Small intestine (tissue), 16 donors: Measurements from ENCODE around the gene RHBDD1. TPM values are rescaled to one million over a fixed set of nuclear protein-coding genes. Genes with fewer than 3 reads are reported as not detected.
A peak's percentile ranks its signal among the peaks of the same experiment; 100 is the strongest.

ENCODE experiments used
- DNase-seq, 2 donors: peaks; one replicate each; pipeline versions ENCODE4 v3.0.0 to v3.0.0-alpha.2; 2013
- FAIRE-seq: peaks from 2 replicates; lab custom pipeline; 2012; peaks lifted over from hg19 to GRCh38; lab: Jason Lieb, UNC
- H3K27ac ChIP-seq, 3 donors: one replicate each; pipeline ENCODE4 v1.5.1; 2013; ENCODE audit warnings: low read length in 2 of 3, mild to moderate bottlenecking in 2 of 3, control low read depth in 1 of 3, inconsistent platforms in 1 of 3, low read depth in 1 of 3, moderate library complexity in 1 of 3
- H3K27me3 ChIP-seq, 3 donors: one replicate each; pipeline ENCODE4 v1.6.1; 2013; ENCODE audit warnings: low read length in 3 of 3, inconsistent platforms in 1 of 3; ENCODE audit not compliant: control insufficient read depth in 3 of 3, insufficient read depth in 3 of 3
- H3K36me3 ChIP-seq, 3 donors: one replicate each; pipeline ENCODE4 v1.6.1; 2013; ENCODE audit warnings: low read length in 3 of 3, inconsistent platforms in 1 of 3, low read depth in 1 of 3, mild to moderate bottlenecking in 1 of 3, moderate library complexity in 1 of 3; ENCODE audit not compliant: control insufficient read depth in 3 of 3, insufficient read depth in 2 of 3
- H3K4me1 ChIP-seq, 3 donors: one replicate each; pipeline ENCODE4 v1.6.1; 2013; ENCODE audit warnings: low read length in 2 of 3, inconsistent platforms in 1 of 3, low read depth in 1 of 3, mild to moderate bottlenecking in 1 of 3, moderate library complexity in 1 of 3; ENCODE audit not compliant: control insufficient read depth in 3 of 3, insufficient read depth in 2 of 3
- H3K4me3 ChIP-seq, 3 donors: one replicate each; pipeline ENCODE4 v1.5.1; 2013; ENCODE audit warnings: low read length in 3 of 3, control low read depth in 1 of 3, inconsistent platforms in 1 of 3, low read depth in 1 of 3, mild to moderate bottlenecking in 1 of 3, moderate library complexity in 1 of 3
- H3K9me3 ChIP-seq, 2 donors: one replicate each; pipeline ENCODE4 v1.6.1; 2013; ENCODE audit warnings: low read depth in 1 of 2, low read length in 1 of 2; ENCODE audit not compliant: control insufficient read depth in 2 of 2, insufficient read depth in 1 of 2
- WGBS, 3 donors: extraction: QIAGEN DNeasy Blood & Tissue Kit; methylation state at CpG; one replicate each; pipeline ENCODE4 v1.1.7; 2013; 5-methylcytosine and 5-hydroxymethylcytosine counted together
- long read RNA-seq, 10 donors: transcript quantifications; one replicate each; lab custom pipeline, GENCODE V29; 2026
- polyA plus RNA-seq, 4 donors: library from polyadenylated mRNA; stranded (reverse) in 3 of 4; unstranded in 1 of 4; fragments of 200-250 nt in 3 of 4; fragments of 120-200 nt in 1 of 4; gene quantifications; one replicate each; pipeline versions ENCODE4 v1.2.1 to v1.2.3, GENCODE V29; 2013
- donor health status: healthy with polysubstance abuse.
- donor health status: control.
- donor health status: control.
- donor health status: Bipolar disorder and iron deficiency.
- donor health status: healthy.

Gene RHBDD1, protein sequence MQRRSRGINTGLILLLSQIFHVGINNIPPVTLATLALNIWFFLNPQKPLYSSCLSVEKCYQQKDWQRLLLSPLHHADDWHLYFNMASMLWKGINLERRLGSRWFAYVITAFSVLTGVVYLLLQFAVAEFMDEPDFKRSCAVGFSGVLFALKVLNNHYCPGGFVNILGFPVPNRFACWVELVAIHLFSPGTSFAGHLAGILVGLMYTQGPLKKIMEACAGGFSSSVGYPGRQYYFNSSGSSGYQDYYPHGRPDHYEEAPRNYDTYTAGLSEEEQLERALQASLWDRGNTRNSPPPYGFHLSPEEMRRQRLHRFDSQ
- polyA plus RNA-seq, result 10 to 100 TPM in 2 of 4 donors, 1 to 10 TPM in 2; 3.1 to 23.4 (median 8.7) TPM
- long read RNA-seq, donor 1, result 0 reads
- long read RNA-seq, donor 2, full-length matches to known transcripts, result 1 of 1 reads
- long read RNA-seq, donor 2, partial matches to known transcripts, result 0 of 1 reads
- long read RNA-seq, donor 2, other reads (novel, unspliced or antisense), result 0 of 1 reads
- long read RNA-seq, donor 3, partial matches to known transcripts, result 0 of 1 reads
- long read RNA-seq, donor 3, other reads (novel, unspliced or antisense), result 0 of 1 reads
- long read RNA-seq, donor 4, result 0 reads
- long read RNA-seq, donor 5, result 0 reads
- long read RNA-seq, donor 6, partial matches to known transcripts, result 13 of 14 reads
- long read RNA-seq, donor 6, other reads (novel, unspliced or antisense), result 0 of 14 reads
- long read RNA-seq, donor 7, result 0 reads
- long read RNA-seq, donor 8, result 0 reads
- long read RNA-seq, donor 9, result 0 reads
- long read RNA-seq, donor 10, full-length matches to known transcripts, result 2 of 2 reads
- long read RNA-seq, donor 10, partial matches to known transcripts, result 0 of 2 reads
- long read RNA-seq, donor 10, other reads (novel, unspliced or antisense), result 0 of 2 reads

DNA sequence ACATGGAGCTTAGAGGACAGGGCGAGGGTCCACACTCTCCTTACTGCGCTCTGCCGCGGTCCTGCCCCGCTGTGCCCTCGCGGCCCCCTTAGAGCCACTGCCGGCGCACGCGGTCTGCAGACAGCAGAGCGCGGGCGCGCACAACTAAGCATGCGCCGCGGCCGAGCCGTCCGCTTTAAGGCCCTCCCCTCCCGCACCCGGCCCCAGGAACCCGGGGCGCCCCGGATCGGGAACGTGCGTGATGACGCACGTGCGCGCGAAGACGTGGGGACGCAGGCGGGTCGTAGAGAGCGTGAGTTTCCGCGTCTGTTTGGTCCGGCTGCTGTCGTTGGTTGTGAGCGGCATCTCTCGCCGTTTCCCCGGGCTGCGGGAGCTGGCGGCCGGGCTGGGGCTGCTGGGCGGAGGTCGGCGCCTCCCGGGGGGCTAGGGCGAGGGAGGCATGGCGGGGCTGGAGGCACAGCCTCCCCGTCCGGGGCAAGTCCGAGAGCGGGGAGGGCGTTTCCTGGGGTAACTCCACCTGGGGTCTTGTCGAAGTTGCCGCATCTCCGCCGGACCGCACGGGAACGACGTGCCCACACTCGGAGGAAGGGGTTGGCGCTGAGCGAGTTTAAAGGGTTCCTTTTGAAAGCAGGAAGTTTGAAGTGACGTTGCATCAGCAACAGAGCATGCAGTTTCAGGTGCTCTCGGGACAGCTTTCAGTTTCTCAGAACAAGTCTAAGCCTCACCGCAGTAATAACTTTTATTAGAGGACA, at the start of gene RHBDD1:
Gene RHBDD1, plus strand, starts transcription at position 259 of the 752 bp plus-strand sequence. CDS start 28,640 bp downstream, outside the sequence.
- Histone ChIP-seq H3K4me1 (peaks cover 2 to 16% (median 14%) of the 10 kb centered on the region in 3 donors), H3K9me3 (peaks cover 0 to 3% of the 10 kb centered on the region in 2 donors), H3K27ac (peak within 1 kb of the TSS; percentile 98 to 100 (median 99)), H3K27me3 (no peaks in the 10 kb centered on the region), H3K36me3 (no peaks in the 10 kb centered on the region), H3K4me3 (peak within 1 kb of the TSS; percentile 73 to 81 (median 74))
- FAIRE-seq, result no peak
- peak; percentile 97 to 98 for DNase-seq
- 0 to 1% (median 0%) methylated on average over 65 to 75 of the region's 75 CpGs for WGBS, 3 donors

DNA sequence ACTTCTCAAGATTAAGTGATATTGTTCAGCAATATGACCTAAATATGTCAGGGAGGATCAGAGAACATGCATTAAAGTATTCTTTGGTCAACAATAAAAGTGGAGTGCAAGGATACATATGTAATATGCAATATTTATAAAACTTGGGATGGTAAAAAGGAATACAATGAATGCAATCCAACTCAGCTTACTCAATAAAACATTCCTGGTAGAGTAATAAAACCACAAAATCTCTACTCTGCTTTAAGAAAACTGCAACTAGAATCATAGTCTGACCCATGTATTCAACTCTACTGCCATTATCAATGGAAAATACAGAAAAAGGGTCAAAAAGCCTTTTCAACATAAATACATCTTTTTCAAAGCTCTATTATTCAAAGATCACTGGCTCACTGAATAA, 47.8 kb upstream of the RHBDD1 start:
- H3K4me1 ChIP-seq, result peaks cover 2 to 23% (median 5%) of the 10 kb centered on the region in 3 donors
- H3K9me3 ChIP-seq, result peaks cover 0 to 3% of the 10 kb centered on the region in 2 donors
- FAIRE-seq (no peak), DNase-seq (no peak)
- peaks cover 0 to 6% (median 0%) of the 10 kb centered on the region in 3 donors for H3K36me3 ChIP-seq
- H3K27me3 ChIP-seq, result no peaks in the 10 kb centered on the region
- H3K27ac ChIP-seq, result no peak overlapping the region
- no peak overlapping the region for H3K4me3 ChIP-seq

DNA sequence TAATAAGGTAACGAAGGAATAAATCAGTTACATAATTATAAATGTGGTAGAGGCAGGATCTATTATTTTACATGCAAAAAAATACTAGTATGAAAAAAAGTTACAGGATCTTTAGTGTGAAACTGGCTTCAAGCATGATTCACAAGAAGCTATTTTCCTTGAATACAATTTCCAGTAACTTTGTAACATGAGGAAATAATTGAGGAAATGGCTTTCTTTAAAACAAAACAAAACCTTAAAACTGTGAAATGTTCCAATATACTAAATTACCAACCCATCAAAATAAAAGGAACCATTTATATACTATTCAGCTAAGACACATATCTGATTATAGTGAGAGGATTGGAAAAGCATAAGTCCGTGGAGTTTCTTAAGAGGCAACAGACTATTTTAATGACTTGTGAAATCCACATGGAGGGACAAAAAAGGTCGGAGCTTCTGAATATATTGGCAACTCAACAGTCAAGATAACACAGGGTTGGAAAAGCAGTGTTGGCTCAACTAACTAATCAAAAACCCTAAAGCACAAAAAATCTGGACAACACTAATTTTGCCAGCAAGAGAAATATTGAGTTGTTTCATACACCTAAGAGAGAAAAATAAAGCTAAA, 46.9 kb upstream of the RHBDD1 start:
- peaks cover 0 to 4% (median 0%) of the 10 kb centered on the region in 3 donors for H3K36me3 ChIP-seq
- H3K4me1 ChIP-seq, result peaks cover 2 to 23% (median 5%) of the 10 kb centered on the region in 3 donors
- no peaks in the 10 kb centered on the region for H3K9me3 ChIP-seq
- DNase-seq (no peak), FAIRE-seq (no peak)
- H3K27ac ChIP-seq, result peak overlapping the region in 1 of 3 donors; percentile 94
- 72 to 88% (median 85%) methylated on average over 3 of the region's 3 CpGs for WGBS, 3 donors
- H3K4me3 ChIP-seq, result no peak overlapping the region
- H3K27me3 ChIP-seq, result no peaks in the 10 kb centered on the region

DNA sequence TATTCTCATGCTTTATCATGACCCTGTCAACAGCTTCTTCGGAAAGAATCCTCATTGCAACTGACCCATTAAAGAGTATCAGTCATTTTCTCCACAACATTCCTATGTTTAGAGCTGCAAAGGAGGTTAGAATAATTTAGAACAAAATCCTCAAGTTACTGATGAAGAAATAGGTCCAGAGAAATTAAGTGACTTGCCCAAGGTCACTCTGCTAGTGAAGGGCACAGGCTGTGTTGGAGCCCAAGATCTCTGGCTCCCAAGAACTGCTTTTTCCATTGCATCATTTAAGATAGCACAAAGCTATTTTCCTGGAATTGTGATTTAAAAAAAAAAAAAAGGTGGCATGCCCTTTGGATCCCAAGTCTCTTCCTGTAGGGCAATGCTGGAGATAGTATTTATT, 45.8 kb upstream of the RHBDD1 start:
- DNase-seq (peak in 1 of 2 donors; percentile 74), FAIRE-seq (no peak)
- no peaks in the 10 kb centered on the region for H3K9me3 ChIP-seq
- peaks cover 2 to 23% (median 5%) of the 10 kb centered on the region in 3 donors for H3K4me1 ChIP-seq
- no peak overlapping the region for H3K4me3 ChIP-seq
- 81 to 90% (median 86%) methylated on average over 1 of the region's 1 CpG for WGBS, 3 donors
- peaks cover 0 to 8% (median 0%) of the 10 kb centered on the region in 3 donors for H3K36me3 ChIP-seq
- H3K27me3 ChIP-seq, result no peaks in the 10 kb centered on the region
- peak overlapping the region in 1 of 3 donors; percentile 94 for H3K27ac ChIP-seq

DNA sequence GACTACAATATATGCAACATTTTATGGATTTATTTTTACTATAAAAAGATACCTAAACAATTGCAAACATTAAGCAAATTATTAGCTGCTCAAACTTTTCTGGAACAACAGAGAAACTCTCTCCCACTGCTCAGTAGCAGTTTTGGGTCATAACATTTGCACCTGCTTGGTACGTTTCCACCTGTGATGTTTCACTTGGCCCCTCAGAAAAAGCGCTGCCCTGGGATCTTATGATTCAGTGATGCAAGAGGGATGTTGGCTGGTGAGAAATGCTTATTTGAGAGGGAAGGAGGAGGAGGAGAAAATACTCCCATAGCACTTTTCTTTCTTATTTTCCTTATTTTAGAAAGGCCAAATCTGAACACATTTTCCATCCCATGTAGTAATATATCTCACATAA, 45.4 kb upstream of the RHBDD1 start:
- WGBS, 3 donors, result 48 to 72% (median 58%) methylated on average over 2 of the region's 2 CpGs

GRCh38 chr2:226791056-226791486, 44.8 kb upstream of the RHBDD1 start:
- no peaks in the 10 kb centered on the region for H3K27me3 ChIP-seq
- H3K4me1 ChIP-seq, result peaks cover 2 to 33% (median 5%) of the 10 kb centered on the region in 3 donors
- WGBS, 3 donors, result 2 to 3% (median 3%) methylated on average over 24 of the region's 24 CpGs
- peaks cover 0 to 15% (median 0%) of the 10 kb centered on the region in 3 donors for H3K36me3 ChIP-seq
- peak overlapping the region; percentile 93 to 94 (median 94) for H3K27ac ChIP-seq
- H3K4me3 ChIP-seq, result peak overlapping the region; percentile 33 to 93 (median 60)
- FAIRE-seq (no peak), DNase-seq (peak in 1 of 2 donors; percentile 60)
- no peaks in the 10 kb centered on the region for H3K9me3 ChIP-seq

More for the DNA sequence above, 45.4 kb upstream of the RHBDD1 start:
- Histone ChIP-seq H3K4me3 (peak overlapping the region in 1 of 3 donors; percentile 60), H3K4me1 (peaks cover 2 to 26% (median 5%) of the 10 kb centered on the region in 3 donors), H3K27ac (peak overlapping the region in 2 of 3 donors; percentile 94), H3K36me3 (peaks cover 0 to 9% (median 0%) of the 10 kb centered on the region in 3 donors), H3K27me3 (no peaks in the 10 kb centered on the region), H3K9me3 (no peaks in the 10 kb centered on the region)
- FAIRE-seq, result no peak
- peak in 1 of 2 donors; percentile 80 for DNase-seq

GRCh38 chr2:226791487-226792081, 44.3 kb upstream of the RHBDD1 start:
- WGBS, 3 donors, result 0 to 1% (median 1%) methylated on average over 48 to 56 of the region's 56 CpGs
- no peak for FAIRE-seq

More at GRCh38 chr2:226791487-226792081, 44.3 kb upstream of the RHBDD1 start:
- H3K27me3 ChIP-seq, result no peaks in the 10 kb centered on the region
- peak overlapping the region; percentile 67 to 93 (median 70) for H3K4me3 ChIP-seq
- peaks cover 0 to 20% (median 0%) of the 10 kb centered on the region in 3 donors for H3K36me3 ChIP-seq
- H3K27ac ChIP-seq, result peak overlapping the region; percentile 93 to 94 (median 94)
- peak; percentile 88 to 96 for DNase-seq
- H3K4me1 ChIP-seq, result peaks cover 2 to 38% (median 5%) of the 10 kb centered on the region in 3 donors
- H3K9me3 ChIP-seq, result no peaks in the 10 kb centered on the region
